OCI-LY1 (cell line): ENCODE results near the gene ROR1.
"Not testable (repeated sequence)": the region's sequence is repeated elsewhere in the genome, so short reads cannot be mapped to it uniquely, and the experiment has no call there.

Source experiments
- H2AFZ ChIP-seq: fragments of 200-600 bp; sonication (generic), shearing (Covaris generic); 2 replicates; pipeline ENCODE4 v1.6.0; 2014; ENCODE audit warnings: antibody characterized with exemption, mild to moderate bottlenecking, low read length
- H3F3A ChIP-seq: fragments of 200-600 bp; sonication (generic), shearing (Covaris generic); 2 replicates; pipeline ENCODE4 v1.6.0; 2014; ENCODE audit warnings: mild to moderate bottlenecking, antibody characterized with exemption, low read length, moderate library complexity; ENCODE audit not compliant: insufficient read depth
- H3K27ac ChIP-seq: fragments of 200-600 bp; sonication (generic); 2 replicates; pipeline ENCODE4 v1.5.1; 2014; ENCODE audit warnings: low read length, mixed run types, mild to moderate bottlenecking, low read depth; ENCODE audit not compliant: poor library complexity, severe bottlenecking
- H3K27me3 ChIP-seq: fragments of 200-600 bp; sonication (generic); 2 replicates; pipeline ENCODE4 v1.6.0; 2014; ENCODE audit warnings: antibody characterized with exemption, mild to moderate bottlenecking, low read length, moderate library complexity; ENCODE audit not compliant: insufficient read depth
- H3K36me3 ChIP-seq: fragments of 200-600 bp; sonication (generic); 2 replicates; pipeline ENCODE4 v1.6.1; 2014; ENCODE audit warnings: mild to moderate bottlenecking, antibody characterized with exemption, low read length, moderate library complexity, mixed read lengths; ENCODE audit not compliant: insufficient read depth
- H3K4me1 ChIP-seq: fragments of 200-600 bp; sonication (generic); 2 replicates; pipeline ENCODE4 v1.5.1; 2014; ENCODE audit warnings: mild to moderate bottlenecking, low read length, moderate library complexity; ENCODE audit not compliant: insufficient read depth, severe bottlenecking
- H3K4me2 ChIP-seq: fragments of 200-600 bp; sonication (generic), shearing (Covaris generic); 2 replicates; pipeline ENCODE4 v1.6.1; 2014; ENCODE audit warnings: low read length
- H3K4me3 ChIP-seq: fragments of 200-600 bp; sonication (generic); 2 replicates; pipeline ENCODE4 v1.5.1; 2014; ENCODE audit warnings: low read length, low read depth, mild to moderate bottlenecking, mixed read lengths; ENCODE audit not compliant: poor library complexity, severe bottlenecking
- H3K79me2 ChIP-seq: fragments of 200-600 bp; shearing (Covaris generic); 2 replicates; pipeline ENCODE4 v1.6.1; 2016; ENCODE audit warnings: mixed run types, low read length, mixed read lengths; ENCODE audit not compliant: insufficient read depth
- H3K9ac ChIP-seq: fragments of 200-600 bp; sonication (generic), shearing (Covaris generic); 2 replicates; pipeline ENCODE4 v1.6.1; 2014; ENCODE audit warnings: mild to moderate bottlenecking, low read length, mixed read lengths
- H3K9me2 ChIP-seq: fragments of 200-600 bp; sonication (generic), shearing (Covaris generic); 2 replicates; pipeline ENCODE4 v1.6.1; 2014; ENCODE audit warnings: low read depth, mild to moderate bottlenecking, low read length, mixed read lengths
- H3K9me3 ChIP-seq: fragments of 200-600 bp; shearing (Covaris generic); 2 replicates; pipeline ENCODE4 v1.6.1; 2014; ENCODE audit warnings: low read length, mixed read lengths
- H4K20me1 ChIP-seq: fragments of 200-600 bp; sonication (generic), shearing (Covaris generic); 2 replicates; pipeline ENCODE4 v1.6.0; 2016; ENCODE audit warnings: mild to moderate bottlenecking, low read length; ENCODE audit not compliant: insufficient read depth
- EZH2 ChIP-seq: fragments of 200-600 bp; sonication (generic), shearing (Covaris generic); IDR thresholded peaks from 2 replicates; pipeline ENCODE4 v1.8.0; 2017; ENCODE audit warnings: borderline replicate concordance, mixed run types, mild to moderate bottlenecking, antibody characterized with exemption, low read length, moderate library complexity, mixed read lengths
- TF ChIP-seq, protein P1 (sequence below): fragments of 200-600 bp; sonication (generic), shearing (Covaris generic); IDR thresholded peaks from 2 replicates; pipeline ENCODE4 v1.5.1; 2017; ENCODE audit warnings: mild to moderate bottlenecking, antibody characterized with exemption, low read length, moderate library complexity, mixed read lengths

Gene ROR1

DNA sequence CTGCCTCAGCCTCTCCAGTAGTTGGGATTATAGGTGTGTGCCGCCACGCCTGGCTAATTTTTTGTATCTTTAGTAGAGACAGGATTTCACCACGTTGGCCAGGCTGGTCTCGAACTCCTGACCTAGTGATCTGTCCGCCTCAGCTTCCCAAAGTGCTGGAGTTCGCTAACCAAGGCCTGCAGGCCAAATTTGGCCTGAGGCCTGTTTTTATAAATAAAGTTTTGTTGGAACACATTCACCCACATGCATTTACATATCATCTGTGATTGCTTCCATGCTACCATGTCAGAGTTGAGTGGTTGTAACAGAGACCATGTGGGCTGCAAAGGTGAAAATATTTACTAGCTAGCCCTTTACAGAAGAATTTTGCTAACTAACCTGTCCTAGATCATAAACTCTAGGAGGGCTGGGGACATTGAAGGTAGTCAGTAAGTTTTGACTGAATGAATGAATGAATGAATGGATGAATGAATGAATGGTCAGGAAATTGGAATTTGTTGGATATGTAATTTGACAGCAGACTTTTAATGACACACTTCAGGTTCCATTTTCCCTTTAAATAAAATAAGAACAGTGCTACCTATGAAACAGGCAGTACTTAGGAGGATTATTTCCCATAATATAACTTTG is 38.4 kb downstream of the ROR1 start:
- Histone ChIP-seq H3K9ac (no peak overlapping the region), H3K36me3 (no peaks in the 10 kb centered on the region), H3K4me3 (no peak overlapping the region), H3K4me2 (no peak overlapping the region), H4K20me1 (no peaks in the 10 kb centered on the region), H3K9me2 (no peaks in the 10 kb centered on the region), H3K27me3 (no peaks in the 10 kb centered on the region), H2AFZ (no peak overlapping the region), H3K9me3 (no peaks in the 10 kb centered on the region), H3K27ac (no peak overlapping the region), H3K79me2 (no peaks in the 10 kb centered on the region), H3F3A (no peaks in the 10 kb centered on the region), H3K4me1 (no peaks in the 10 kb centered on the region)
- TF ChIP-seq, protein P1, sequence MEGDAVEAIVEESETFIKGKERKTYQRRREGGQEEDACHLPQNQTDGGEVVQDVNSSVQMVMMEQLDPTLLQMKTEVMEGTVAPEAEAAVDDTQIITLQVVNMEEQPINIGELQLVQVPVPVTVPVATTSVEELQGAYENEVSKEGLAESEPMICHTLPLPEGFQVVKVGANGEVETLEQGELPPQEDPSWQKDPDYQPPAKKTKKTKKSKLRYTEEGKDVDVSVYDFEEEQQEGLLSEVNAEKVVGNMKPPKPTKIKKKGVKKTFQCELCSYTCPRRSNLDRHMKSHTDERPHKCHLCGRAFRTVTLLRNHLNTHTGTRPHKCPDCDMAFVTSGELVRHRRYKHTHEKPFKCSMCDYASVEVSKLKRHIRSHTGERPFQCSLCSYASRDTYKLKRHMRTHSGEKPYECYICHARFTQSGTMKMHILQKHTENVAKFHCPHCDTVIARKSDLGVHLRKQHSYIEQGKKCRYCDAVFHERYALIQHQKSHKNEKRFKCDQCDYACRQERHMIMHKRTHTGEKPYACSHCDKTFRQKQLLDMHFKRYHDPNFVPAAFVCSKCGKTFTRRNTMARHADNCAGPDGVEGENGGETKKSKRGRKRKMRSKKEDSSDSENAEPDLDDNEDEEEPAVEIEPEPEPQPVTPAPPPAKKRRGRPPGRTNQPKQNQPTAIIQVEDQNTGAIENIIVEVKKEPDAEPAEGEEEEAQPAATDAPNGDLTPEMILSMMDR = no peak
- no peak for TF ChIP-seq EZH2

DNA sequence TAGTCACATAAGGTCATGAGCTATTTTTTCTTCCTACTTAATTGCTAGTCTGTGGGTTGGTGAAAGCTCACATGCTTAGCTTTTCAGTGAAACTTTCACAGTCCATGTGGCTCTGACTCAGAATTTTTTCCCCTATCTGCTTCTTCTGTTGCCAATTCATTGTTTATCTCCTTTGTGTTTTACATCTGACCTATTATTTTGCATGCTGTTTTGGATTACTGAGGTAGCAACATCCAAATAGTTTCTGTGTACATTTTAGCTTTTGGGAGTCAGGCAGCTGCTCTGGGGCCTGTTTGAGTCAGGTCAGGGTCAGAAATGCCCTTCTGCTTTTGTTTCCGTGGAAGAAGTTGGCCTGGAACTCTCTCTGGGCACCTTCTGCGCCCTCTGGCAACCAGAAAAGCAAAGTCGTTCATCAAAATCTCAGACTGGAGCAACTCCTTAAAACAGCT is 40.0 kb downstream of the ROR1 start:
- H3K4me1 ChIP-seq = no peaks in the 10 kb centered on the region
- H3K4me2 ChIP-seq = no peak overlapping the region
- H2AFZ ChIP-seq = no peak overlapping the region
- no peaks in the 10 kb centered on the region for H4K20me1 ChIP-seq
- no peak overlapping the region for H3K9ac ChIP-seq
- no peaks in the 10 kb centered on the region for H3K9me2 ChIP-seq
- no peak for TF ChIP-seq EZH2
- TF ChIP-seq, protein P1 = no peak
- H3F3A ChIP-seq = no peaks in the 10 kb centered on the region
- no peaks in the 10 kb centered on the region for H3K27me3 ChIP-seq
- no peaks in the 10 kb centered on the region for H3K9me3 ChIP-seq
- H3K27ac ChIP-seq = no peak overlapping the region
- no peaks in the 10 kb centered on the region for H3K36me3 ChIP-seq
- H3K79me2 ChIP-seq = no peaks in the 10 kb centered on the region
- no peak overlapping the region for H3K4me3 ChIP-seq

DNA sequence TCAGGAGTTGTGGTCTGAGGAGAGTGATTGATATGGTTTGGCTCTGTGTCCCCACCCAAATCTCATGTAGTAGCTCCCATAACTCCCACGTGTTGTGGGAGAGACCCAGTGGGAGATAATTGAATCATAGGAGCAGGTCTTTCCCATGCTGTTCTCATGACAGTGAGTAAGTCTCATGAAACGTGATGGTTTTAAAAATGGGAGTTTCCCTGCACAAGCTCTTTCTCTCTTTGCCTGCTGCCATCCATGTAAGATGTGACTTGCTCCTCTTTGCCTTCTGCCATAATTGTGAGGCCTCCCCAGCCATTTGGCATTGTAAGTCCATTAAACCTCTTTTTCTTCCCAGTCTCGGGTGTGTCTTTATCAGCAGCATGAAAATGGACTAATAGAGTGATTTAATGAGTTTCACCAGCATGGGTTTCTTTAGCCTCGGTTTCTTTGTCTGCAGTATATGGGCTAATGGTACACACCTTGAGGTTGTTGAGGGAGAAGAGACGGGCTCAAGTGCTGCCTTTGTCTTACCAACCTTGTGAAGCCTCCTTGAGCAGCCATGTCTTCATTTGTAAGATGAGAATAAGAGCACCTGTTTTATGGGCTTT is 42.5 kb downstream of the ROR1 start:
- not testable (repeated sequence) for H2AFZ ChIP-seq, H3K9me2 ChIP-seq, H3K27ac ChIP-seq

DNA sequence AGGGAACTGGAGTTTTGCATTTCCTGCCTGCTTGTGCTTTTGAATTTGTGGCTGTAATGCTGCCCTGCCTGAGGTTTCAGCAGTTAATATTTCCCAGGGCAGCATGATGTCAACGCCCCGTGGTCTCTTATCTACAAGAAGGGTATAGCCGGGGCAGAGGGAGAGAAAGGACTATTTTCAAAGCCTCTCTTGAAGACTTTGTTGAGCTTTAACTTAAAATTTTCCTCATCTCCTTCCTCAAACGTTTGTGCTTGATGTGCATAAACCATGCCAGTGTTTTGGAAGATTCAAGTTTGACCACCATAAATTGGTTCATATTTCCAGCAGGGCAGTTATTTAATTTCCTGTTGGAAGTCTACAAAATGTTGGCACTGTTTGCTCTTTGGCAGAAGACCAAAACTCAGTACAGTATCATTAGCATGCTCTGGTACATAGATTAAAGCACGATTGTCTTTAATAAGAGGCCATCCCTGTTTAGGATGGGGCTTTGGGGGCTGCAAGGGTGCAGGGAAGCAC is 43.4 kb downstream of the ROR1 start:
- H3K4me3 ChIP-seq = no peak overlapping the region
- H3K9ac ChIP-seq = no peak overlapping the region
- no peaks in the 10 kb centered on the region for H3K9me3 ChIP-seq
- no peaks in the 10 kb centered on the region for H4K20me1 ChIP-seq
- H3K36me3 ChIP-seq = no peaks in the 10 kb centered on the region
- H2AFZ ChIP-seq = no peak overlapping the region
- TF ChIP-seq, protein P1 = no peak
- no peak for TF ChIP-seq EZH2
- no peaks in the 10 kb centered on the region for H3K79me2 ChIP-seq
- no peaks in the 10 kb centered on the region for H3F3A ChIP-seq
- no peaks in the 10 kb centered on the region for H3K9me2 ChIP-seq
- no peaks in the 10 kb centered on the region for H3K27me3 ChIP-seq
- H3K4me1 ChIP-seq = no peaks in the 10 kb centered on the region
- H3K4me2 ChIP-seq = no peak overlapping the region
- no peak overlapping the region for H3K27ac ChIP-seq

More for the DNA sequence above, 42.5 kb downstream of the ROR1 start:
- H3K4me3 ChIP-seq, H3K9ac ChIP-seq, H4K20me1 ChIP-seq, H3K36me3 ChIP-seq, H3K27me3 ChIP-seq, H3K4me2 ChIP-seq, H3K4me1 ChIP-seq, H3F3A ChIP-seq, H3K79me2 ChIP-seq, H3K9me3 ChIP-seq: not testable (repeated sequence)
